Measurements from ENCODE around the gene ENTHD1. TPM values are rescaled to one million over a fixed set of nuclear protein-coding genes. Genes with fewer than 3 reads are reported as not detected.

The ENTHD1 gene
- total and polyA plus RNA-seq, 2 donors (not counting 3 experiments of a cell fraction or from before 2014, with no cell fraction given): not detected

DNA sequence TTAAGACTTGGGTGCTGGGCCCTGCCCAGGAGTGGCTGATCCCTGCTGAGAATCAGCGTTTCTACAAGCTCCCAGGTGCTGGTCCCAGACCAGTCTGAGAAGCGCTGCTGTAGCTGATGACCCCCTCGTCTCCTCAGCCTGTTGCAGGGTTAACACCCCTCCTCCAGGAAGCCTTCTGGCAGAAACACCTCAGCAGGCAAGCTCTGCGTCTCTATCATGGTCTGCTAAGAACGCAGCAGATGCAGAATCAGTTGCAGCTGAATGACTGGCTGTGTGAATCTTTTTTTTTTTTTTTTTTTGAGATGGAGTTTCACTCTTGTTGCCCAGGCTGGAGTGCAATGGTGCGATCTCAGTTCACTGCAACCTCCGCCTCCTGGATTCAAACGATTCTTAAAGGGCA lies 190.5 kb downstream of the ENTHD1 start:
- no peak for TF ChIP-seq POLR2A (IDR thresholded peaks at IDR 0.05; ENCODE audit: low read depth, low read length)
- no peak for TF ChIP-seq JUN (IDR thresholded peaks at IDR 0.05; ENCODE audit: borderline replicate concordance, insufficient read depth, insufficient read length, low read depth)
- no peak for TF ChIP-seq POLR2AphosphoS5 (IDR thresholded peaks at IDR 0.05; ENCODE audit: insufficient read depth, low read depth, low read length)
- TF ChIP-seq EZH2 (IDR thresholded peaks at IDR 0.05; ENCODE audit: borderline replicate concordance, low read depth, low read length, severe bottlenecking): no peak
- TF ChIP-seq, protein P1, sequence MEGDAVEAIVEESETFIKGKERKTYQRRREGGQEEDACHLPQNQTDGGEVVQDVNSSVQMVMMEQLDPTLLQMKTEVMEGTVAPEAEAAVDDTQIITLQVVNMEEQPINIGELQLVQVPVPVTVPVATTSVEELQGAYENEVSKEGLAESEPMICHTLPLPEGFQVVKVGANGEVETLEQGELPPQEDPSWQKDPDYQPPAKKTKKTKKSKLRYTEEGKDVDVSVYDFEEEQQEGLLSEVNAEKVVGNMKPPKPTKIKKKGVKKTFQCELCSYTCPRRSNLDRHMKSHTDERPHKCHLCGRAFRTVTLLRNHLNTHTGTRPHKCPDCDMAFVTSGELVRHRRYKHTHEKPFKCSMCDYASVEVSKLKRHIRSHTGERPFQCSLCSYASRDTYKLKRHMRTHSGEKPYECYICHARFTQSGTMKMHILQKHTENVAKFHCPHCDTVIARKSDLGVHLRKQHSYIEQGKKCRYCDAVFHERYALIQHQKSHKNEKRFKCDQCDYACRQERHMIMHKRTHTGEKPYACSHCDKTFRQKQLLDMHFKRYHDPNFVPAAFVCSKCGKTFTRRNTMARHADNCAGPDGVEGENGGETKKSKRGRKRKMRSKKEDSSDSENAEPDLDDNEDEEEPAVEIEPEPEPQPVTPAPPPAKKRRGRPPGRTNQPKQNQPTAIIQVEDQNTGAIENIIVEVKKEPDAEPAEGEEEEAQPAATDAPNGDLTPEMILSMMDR (IDR thresholded peaks at IDR 0.05; ENCODE audit: extremely low read depth in 1 of 2, insufficient read depth in 1 of 2, low read depth in 1 of 2, low read length in 2 of 2): no peak
- TF ChIP-seq, protein P2, sequence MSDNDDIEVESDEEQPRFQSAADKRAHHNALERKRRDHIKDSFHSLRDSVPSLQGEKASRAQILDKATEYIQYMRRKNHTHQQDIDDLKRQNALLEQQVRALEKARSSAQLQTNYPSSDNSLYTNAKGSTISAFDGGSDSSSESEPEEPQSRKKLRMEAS (IDR thresholded peaks at IDR 0.05; ENCODE audit: insufficient read depth, insufficient read length): no peak
- no peak for TF ChIP-seq MYC (IDR thresholded peaks at IDR 0.05; ENCODE audit: low read depth, low read length)
- TF ChIP-seq GATA2 (IDR thresholded peaks at IDR 0.05; ENCODE audit: insufficient read depth, insufficient read length, low read depth, low read length): no peak
- no peak for TF ChIP-seq FOS (IDR thresholded peaks at IDR 0.05; ENCODE audit: borderline replicate concordance, insufficient read depth, low read length)
- no TSS peak for BruUV-seq (replicated peaks)
- ChIA-PET POLR2A (no interaction called here), CTCF (interaction anchor here (0.6 kb wide), 1 partner anchor 1441 kb away, joined by 3 read pairs; no protein-coding TSS in a partner anchor)
- Histone ChIP-seq H3K4me1 (ENCODE audit: control insufficient read depth, extremely low read depth, insufficient read depth, low read length) (no peaks in the 10 kb centered on the region), H3K9ac (replicated peaks; ENCODE audit: extremely low read depth, insufficient read depth, low read length) (no peak overlapping the region), H2AFZ (ENCODE audit: low read depth, low read length) (no peak overlapping the region), H3K79me2 (ENCODE audit: control insufficient read depth, insufficient read depth, low read length) (no peaks in the 10 kb centered on the region), H4K20me1 (replicated peaks; ENCODE audit: control insufficient read depth, extremely low read depth, insufficient read depth, low read length) (no peaks in the 10 kb centered on the region), H3K4me3 (replicated peaks in 1 of 3; ENCODE audit: insufficient read depth in 1 of 3, low read depth in 1 of 3, low read length in 3 of 3) (no peak overlapping the region), H3K4me2 (ENCODE audit: insufficient read depth, low read length) (no peak overlapping the region), H3K27ac (ENCODE audit: insufficient read depth, low read depth, low read length) (no peak overlapping the region), H3K27me3 (ENCODE audit: control insufficient read depth in 2 of 2, insufficient read depth in 2 of 2, low read length in 2 of 2) (no peaks in the 10 kb centered on the region), H3K9me1 (replicated peaks; ENCODE audit: control insufficient read depth, extremely low read depth, insufficient read depth, low read length) (no peaks in the 10 kb centered on the region), H3K36me3 (ENCODE audit: control insufficient read depth in 2 of 2, extremely low read depth in 1 of 2, insufficient read depth in 2 of 2, low read length in 2 of 2) (no peaks in the 10 kb centered on the region), H3K9me3 (replicated peaks; ENCODE audit: control insufficient read depth, insufficient read depth, low read length) (no peaks in the 10 kb centered on the region)
- FAIRE-seq (no peak), DNase-seq (ENCODE audit: low read depth, low spot score) (no peak)
- intact Hi-C loops (cut with micrococcal nuclease) (no loop called here), dilution Hi-C loops (cut with MboI; ENCODE audit: extremely low pct_ligation_motif_present, low sequenced_read_pairs) (no loop called here)
